Measurements from ENCODE around the gene S100B. TPM values are rescaled to one million over a fixed set of nuclear protein-coding genes. Genes with fewer than 3 reads are reported as not detected.

The S100B gene
- total RNA-seq, 2 donors from 2014 or later: 0.91 to 3.2 TPM

- TF ChIP-seq POLR2A (IDR thresholded peaks at IDR 0.05) (no peak), POLR2AphosphoS5 (IDR thresholded peaks at IDR 0.05) (no peak), CTCF (IDR thresholded peaks at IDR 0.05) (no peak)
- no peak for DNase-seq (ENCODE audit: low spot score)
These were observed 24.0 kb upstream of the S100B start for GRCh38 chr21:46628868-46629267.

GRCh38 chr21:46627726-46628125 is 22.8 kb upstream of the S100B start:
- Histone ChIP-seq H3K27ac (no peak overlapping the region), H3K36me3 (no peaks in the 10 kb centered on the region), H3K27me3 (replicated peaks; ENCODE audit: insufficient read depth) (no peaks in the 10 kb centered on the region), H3K9me3 (no peaks in the 10 kb centered on the region), H3K4me3 (no peak overlapping the region), H3K4me1 (replicated peaks) (no peaks in the 10 kb centered on the region)
- DNase-seq (ENCODE audit: low spot score): no peak
- intact Hi-C loops (cut with DNase I): no loop called here
- TF ChIP-seq POLR2A (IDR thresholded peaks at IDR 0.05) (no peak), POLR2AphosphoS5 (IDR thresholded peaks at IDR 0.05) (no peak), CTCF (IDR thresholded peaks at IDR 0.05) (no peak)
- WGBS: 81% methylated on average over 4 of the region's 4 CpGs

More at GRCh38 chr21:46628868-46629267, 24.0 kb upstream of the S100B start:
- Histone ChIP-seq H3K9me3 (no peaks in the 10 kb centered on the region), H3K4me3 (no peak overlapping the region), H3K4me1 (replicated peaks) (no peaks in the 10 kb centered on the region), H3K27me3 (replicated peaks; ENCODE audit: insufficient read depth) (no peaks in the 10 kb centered on the region), H3K36me3 (no peaks in the 10 kb centered on the region), H3K27ac (no peak overlapping the region)
- intact Hi-C loops (cut with DNase I): no loop called here
- WGBS: 78% methylated on average over 6 of the region's 6 CpGs

GRCh38 chr21:46626975-46627501 is 22.2 kb upstream of the S100B start:
- H3K27me3 ChIP-seq (replicated peaks; ENCODE audit: insufficient read depth): no peaks in the 10 kb centered on the region
- WGBS: 82% methylated on average over 6 of the region's 6 CpGs
- no peaks in the 10 kb centered on the region for H3K4me1 ChIP-seq (replicated peaks)
- TF ChIP-seq CTCF (IDR thresholded peaks at IDR 0.05): no peak
- no peak for DNase-seq (ENCODE audit: low spot score)
- no peaks in the 10 kb centered on the region for H3K36me3 ChIP-seq
- intact Hi-C loops (cut with DNase I): no loop called here
- no peak overlapping the region for H3K27ac ChIP-seq
- H3K9me3 ChIP-seq: no peaks in the 10 kb centered on the region
- H3K4me3 ChIP-seq: no peak overlapping the region

- intact Hi-C loops (cut with DNase I): no loop called here
- WGBS: 93% methylated on average over 7 of the region's 7 CpGs
These were observed 21.7 kb upstream of the S100B start for GRCh38 chr21:46626536-46626935.

More at GRCh38 chr21:46626536-46626935, 21.7 kb upstream of the S100B start:
- Histone ChIP-seq H3K9me3 (no peaks in the 10 kb centered on the region), H3K4me3 (no peak overlapping the region), H3K4me1 (replicated peaks) (no peaks in the 10 kb centered on the region), H3K27me3 (replicated peaks; ENCODE audit: insufficient read depth) (no peaks in the 10 kb centered on the region), H3K36me3 (no peaks in the 10 kb centered on the region), H3K27ac (no peak overlapping the region)
- no peak for DNase-seq (ENCODE audit: low spot score)
- no peak for TF ChIP-seq POLR2AphosphoS5 (IDR thresholded peaks at IDR 0.05)
- no peak for TF ChIP-seq CTCF (IDR thresholded peaks at IDR 0.05)
- no peak for TF ChIP-seq POLR2A (IDR thresholded peaks at IDR 0.05)

Measured in prostate gland (tissue), 2 donors.